Stimulated activated CD8-positive, alpha-beta memory T cell treated with anti-CD3 and anti-CD28 coated beads, Interleukin-15, amount 100 ng/mL, for 1 hour (primary cell): ENCODE data around the gene ABHD17C.

Source experiments
- DNase-seq: peaks from one replicate; pipeline ENCODE4 v3.0.0-alpha.2; 2020; ENCODE audit warnings: low read depth

Gene ABHD17C

DNA sequence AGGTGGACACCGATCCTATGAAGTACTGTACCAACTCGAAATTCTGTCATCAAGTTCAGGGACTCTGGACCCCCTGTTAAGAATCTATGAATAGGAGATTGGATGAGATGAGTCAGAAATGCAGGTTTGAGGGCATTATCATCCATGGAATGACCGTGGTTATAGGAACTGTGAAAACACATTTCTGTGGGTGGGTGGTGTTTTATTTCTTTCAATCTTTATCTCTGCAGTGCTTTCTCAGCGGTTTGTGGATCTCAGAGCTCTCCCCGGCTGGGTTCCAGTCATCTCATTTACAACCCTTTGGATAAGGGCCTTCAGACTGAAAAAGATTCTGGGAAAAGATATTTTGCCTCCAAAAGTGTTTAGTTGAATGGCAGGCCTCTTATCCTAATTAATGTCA lies 5.4 kb upstream of the ABHD17C start:
- no peak for DNase-seq

GRCh38 chr15:80691575-80691974 lies 3.5 kb upstream of the ABHD17C start:
- no peak for DNase-seq

DNA sequence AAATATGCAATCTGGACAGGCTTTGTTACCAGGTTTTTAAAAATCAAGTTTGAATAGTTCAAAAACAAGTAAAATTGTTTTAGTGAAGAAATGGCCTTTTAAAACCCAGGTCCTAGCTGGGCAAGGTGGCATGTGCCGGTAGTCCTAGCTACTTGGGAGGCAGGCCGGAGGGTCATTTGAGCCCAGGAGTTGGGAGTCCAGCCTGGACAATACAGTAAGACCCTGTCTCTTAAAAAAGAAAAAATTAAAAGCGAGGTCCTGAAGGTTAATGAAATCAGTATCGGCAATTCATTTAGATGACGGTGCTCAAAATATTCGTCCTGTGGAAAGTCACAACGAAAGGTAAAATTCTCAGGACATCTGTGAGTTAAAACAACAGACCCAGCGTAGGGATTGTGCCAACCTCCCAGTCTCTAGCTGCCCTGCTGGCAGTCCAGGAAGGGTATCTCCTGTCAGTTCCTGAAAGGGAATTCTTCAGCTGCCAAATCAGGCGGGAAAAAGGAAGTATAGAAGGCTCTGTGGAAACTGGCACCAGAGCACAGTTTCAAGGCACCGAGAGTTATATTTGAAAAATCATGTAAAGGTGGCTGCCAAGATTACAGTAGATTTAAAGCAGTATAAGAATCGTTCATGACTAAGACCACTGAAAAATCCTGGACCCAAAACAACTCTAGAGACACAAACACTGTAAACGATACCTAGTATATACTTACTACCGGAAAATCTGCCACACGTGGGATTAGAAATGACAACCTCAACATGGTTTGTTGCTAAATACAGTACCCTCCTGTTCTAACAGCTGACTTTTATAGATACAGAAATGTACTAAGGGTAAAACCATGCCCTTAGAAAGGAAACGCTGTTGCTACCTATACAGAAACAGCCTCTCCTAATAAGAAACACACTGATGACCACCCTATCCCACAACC lies 1.2 kb upstream of the ABHD17C start:
- DNase-seq = no peak

DNA sequence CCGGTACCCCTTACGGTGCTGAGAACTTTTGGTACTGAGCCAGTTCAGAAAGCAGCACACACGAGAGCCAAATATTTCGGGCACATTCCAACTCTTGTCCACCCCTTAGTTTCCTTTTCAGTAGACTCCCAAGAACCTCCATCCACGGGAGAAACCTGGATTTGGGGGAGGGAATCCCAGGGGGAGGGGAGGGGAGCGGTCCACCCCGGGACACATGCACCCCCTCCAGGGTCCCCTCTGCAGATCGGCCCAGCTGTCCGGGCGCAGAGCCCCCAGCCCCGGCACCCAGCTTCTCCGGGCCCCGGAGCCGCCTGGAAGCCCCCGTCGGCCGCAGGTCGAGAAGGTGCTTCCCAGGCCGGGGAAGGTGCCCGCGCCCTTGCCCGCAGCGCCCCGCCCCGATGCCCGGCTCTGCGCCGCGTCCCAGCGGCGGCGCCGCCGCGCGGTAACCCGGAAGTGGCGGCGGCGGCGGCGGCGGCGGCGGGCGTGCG lies 455 bp upstream of the ABHD17C start:
- no peak for DNase-seq

DNA sequence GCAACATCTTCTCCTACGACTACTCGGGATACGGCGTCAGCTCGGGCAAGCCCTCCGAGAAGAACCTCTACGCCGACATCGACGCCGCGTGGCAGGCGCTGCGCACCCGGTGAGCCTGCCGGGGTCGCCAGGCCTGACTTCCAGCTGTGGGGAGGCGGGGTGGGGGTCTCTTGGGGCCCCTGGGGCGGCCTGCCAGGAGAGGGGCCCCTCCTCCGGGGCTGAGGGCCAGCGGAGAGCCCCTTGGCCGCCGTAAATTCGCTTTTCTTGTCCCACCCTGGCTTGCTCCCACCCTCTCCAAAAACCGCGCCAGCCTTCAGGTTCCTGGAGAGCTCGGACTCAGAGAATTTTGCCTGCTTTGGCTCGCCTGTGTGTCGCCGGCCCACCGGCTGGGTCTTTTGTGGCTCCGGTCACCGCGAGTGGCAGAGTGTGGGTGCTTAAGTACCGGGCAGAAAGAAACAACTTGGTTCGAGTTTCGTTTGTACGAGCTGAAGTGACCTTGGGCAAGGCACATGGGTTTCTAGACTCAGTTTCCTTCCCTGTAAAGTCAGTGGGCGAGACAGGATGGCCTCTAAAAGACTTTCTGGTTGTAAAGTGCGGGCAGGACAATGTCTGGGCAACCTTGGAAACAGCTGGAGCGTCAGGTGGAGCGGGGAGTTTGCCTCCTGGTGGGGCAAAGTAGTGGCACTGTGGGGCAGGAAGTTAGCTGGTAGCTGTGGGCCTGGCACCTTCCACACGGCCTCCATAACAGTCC lies 976 bp downstream of the ABHD17C start:
- no peak for DNase-seq

- DNase-seq = no peak
Measured at GRCh38 chr15:80697075-80697685, 2.1 kb downstream of the ABHD17C start.

GRCh38 chr15:80698676-80699075 lies 3.6 kb downstream of the ABHD17C start:
- DNase-seq = no peak

- no peak for DNase-seq
Measured at GRCh38 chr15:80699981-80700380, 4.9 kb downstream of the ABHD17C start.

- no peak for DNase-seq
Measured at GRCh38 chr15:80701676-80702311, 6.7 kb downstream of the ABHD17C start.

GRCh38 chr15:80703081-80703480 lies 8.0 kb downstream of the ABHD17C start:
- no peak for DNase-seq

GRCh38 chr15:80703965-80704364 lies 8.9 kb downstream of the ABHD17C start:
- DNase-seq = no peak

GRCh38 chr15:80706161-80706560 lies 11.1 kb downstream of the ABHD17C start:
- DNase-seq = no peak

DNA sequence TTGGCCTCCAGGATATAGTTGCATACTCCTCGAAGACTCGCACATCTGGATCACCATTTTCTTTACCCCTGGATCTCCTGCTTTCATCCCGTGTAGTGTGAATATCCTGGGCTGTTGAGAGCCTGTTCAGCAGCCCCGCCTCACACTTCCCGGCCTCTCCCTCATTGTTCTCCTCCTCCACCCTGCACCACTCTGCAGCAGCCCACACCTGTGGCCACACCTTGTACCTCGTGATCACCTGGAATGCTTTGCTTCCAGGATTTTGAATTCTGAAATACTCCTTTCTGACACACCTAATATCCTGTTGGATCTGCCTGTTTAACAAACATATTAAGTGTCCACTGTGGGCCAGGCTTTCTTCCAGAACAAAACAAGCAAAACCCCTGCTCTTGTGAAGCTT lies 14.4 kb downstream of the ABHD17C start:
- DNase-seq = no peak

DNA sequence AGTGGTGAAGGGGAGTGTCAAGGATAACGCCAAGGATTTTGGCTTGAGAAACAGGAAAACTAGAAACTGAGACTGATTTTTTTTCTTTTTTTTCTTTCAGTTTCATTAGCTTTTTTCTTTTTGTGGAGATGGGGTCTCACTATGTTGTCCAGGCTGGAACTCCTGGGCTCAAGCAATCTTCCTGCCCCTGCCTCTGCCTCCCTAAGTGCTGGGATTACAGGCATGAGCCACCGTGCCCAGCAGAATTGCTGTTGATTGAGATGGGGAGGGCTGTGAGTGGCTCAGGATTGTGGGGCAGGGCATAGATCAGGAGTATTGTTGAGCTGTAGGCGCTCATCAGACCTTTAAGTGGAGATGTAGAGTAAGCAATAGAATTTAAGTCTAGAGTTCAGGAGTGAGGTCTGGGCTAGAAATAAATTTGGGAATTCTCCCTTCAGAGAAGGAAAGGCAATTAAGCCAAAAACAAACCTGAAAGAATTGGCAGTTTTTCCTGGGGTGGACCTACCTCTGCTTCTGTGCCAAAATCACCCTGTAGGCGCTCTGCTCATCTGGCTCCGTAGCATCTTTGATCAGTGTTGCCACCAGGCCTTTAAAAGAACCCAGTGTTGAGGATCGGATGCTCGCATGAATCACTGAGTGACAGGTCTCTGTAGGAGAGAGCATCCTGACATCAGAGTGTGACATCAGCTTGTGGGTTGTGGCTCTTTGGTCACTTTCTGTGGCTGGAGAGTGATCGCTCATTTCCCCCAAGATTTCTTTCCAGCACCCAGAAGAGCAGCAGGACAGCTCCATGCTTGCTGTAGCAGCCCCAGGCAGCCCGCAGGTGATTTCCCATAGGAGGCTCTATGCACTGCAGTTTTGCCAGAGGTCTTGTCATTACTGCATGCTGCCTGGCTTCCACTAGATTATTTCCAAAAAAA lies 15.8 kb downstream of the ABHD17C start:
- DNase-seq = no peak

- DNase-seq = no peak
Measured at GRCh38 chr15:80711886-80712285, 16.8 kb downstream of the ABHD17C start.

DNA sequence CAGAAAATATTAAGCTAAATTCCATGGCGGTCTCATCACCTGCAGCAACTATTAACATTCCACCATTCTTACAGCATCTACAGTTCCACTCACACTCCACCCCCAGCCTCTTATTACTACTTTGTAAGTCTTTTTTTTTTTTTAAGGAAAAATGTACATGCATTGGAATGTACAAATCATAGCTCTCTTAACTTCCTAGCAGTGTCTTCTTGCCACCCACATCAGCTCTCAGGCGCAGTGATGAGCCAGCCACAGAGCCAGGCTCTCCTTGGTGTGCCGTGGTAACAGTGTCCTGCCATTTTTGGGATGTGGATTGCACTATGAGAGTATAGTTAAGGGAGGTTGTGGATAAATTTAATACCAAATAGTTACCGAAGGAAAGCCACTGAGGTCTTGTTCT lies 17.8 kb downstream of the ABHD17C start:
- no peak for DNase-seq

DNA sequence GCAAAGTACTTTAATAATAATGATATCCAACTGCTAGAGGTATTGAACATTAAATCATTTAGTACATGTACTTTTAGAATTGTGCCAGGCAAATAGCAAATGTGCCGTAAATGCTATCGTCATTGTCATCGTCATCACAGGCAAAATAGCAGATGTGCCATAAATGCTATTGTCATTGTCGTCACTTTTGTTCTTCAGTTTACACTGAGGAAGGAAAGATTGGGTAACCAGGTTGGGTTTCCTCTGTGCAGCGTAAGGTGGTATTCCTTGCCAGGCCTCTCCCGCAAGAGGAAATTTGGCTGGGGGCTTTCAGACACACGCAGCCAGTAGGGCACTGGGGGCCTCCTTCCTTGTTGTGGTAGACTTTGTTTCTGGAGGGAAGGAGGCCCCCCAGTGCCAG lies 26.4 kb downstream of the ABHD17C start:
- no peak for DNase-seq

GRCh38 chr15:80722811-80723210 lies 27.7 kb downstream of the ABHD17C start:
- no peak for DNase-seq

GRCh38 chr15:80727196-80727595 lies 32.1 kb downstream of the ABHD17C start:
- DNase-seq = no peak

GRCh38 chr15:80727596-80727995 lies 32.5 kb downstream of the ABHD17C start:
- no peak for DNase-seq

- no peak for DNase-seq
Measured at GRCh38 chr15:80730387-80730786, 35.3 kb downstream of the ABHD17C start.
